DOHH2 (cell line): ENCODE data around the gene INKA2.
"Not testable (repeated sequence)": the region's sequence is repeated elsewhere in the genome, so short reads cannot be mapped to it uniquely, and the experiment has no call there.

Experiments
- CTCF ChIP-seq: fragments of 200-600 bp; sonication (generic); IDR thresholded peaks from one replicate; pipeline ENCODE4 v1.5.1; 2014; ENCODE audit warnings: antibody characterized with exemption, mild to moderate bottlenecking, low read depth, low read length; ENCODE audit not compliant: poor library complexity, severe bottlenecking
- EZH2phosphoT487 ChIP-seq: fragments of 200-600 bp; sonication (generic); IDR thresholded peaks from 2 replicates; pipeline ENCODE4 v1.6.1; 2017; ENCODE audit warnings: borderline replicate concordance, mild to moderate bottlenecking, antibody characterized with exemption, low read length, moderate library complexity, mixed read lengths

- not testable (repeated sequence) for TF ChIP-seq CTCF, EZH2phosphoT487
Observed at GRCh38 chr1:111742292-111742691, 3.1 kb upstream of the INKA2 start.
